Fibroblast of lung (primary cell): ENCODE results near the gene GYPC. TPM values are rescaled to one million over a fixed set of nuclear protein-coding genes. Genes with fewer than 3 reads are reported as not detected.

Source experiments
- DNase-seq, 2 donors: peaks; one replicate each; pipeline versions ENCODE4 v3.0.0 to v3.0.0-alpha.2; 2010; ENCODE audit warnings: low read depth in 2 of 2
- H2AFZ ChIP-seq: 2 replicates; pipeline ENCODE4 v1.5.1; 2012; ENCODE audit warnings: low read length, control low read depth, inconsistent platforms
- H3K27ac ChIP-seq: 2 replicates; pipeline ENCODE4 v1.5.1; 2011; ENCODE audit warnings: low read length, control low read depth; ENCODE audit not compliant: insufficient read depth
- H3K27me3 ChIP-seq: 2 replicates; pipeline ENCODE4 v1.5.1; 2011; ENCODE audit warnings: mild to moderate bottlenecking, low read length; ENCODE audit not compliant: control insufficient read depth, insufficient read depth
- H3K36me3 ChIP-seq: 2 replicates; pipeline ENCODE4 v1.5.1; 2011; ENCODE audit warnings: low read length; ENCODE audit not compliant: control insufficient read depth, insufficient read depth
- H3K4me1 ChIP-seq: 2 replicates; pipeline ENCODE4 v1.5.1; 2011; ENCODE audit warnings: low read length; ENCODE audit not compliant: control insufficient read depth, insufficient read depth; ENCODE audit errors: extremely low read depth
- H3K4me2 ChIP-seq: 2 replicates; pipeline ENCODE4 v1.5.1; 2011; ENCODE audit warnings: low read length, control low read depth; ENCODE audit not compliant: insufficient read depth; ENCODE audit errors: extremely low read depth
- H3K4me3 ChIP-seq, 4 experiments: fragments of 200-600 bp in 1 of 4; sonication (generic) in 1 of 4; replicated peaks in 1 of 4; 2 replicates each; pipeline ENCODE4 v1.5.1; 2011 to 2016; ENCODE audit warnings: low read length in 4 of 4, low read depth in 3 of 4, mild to moderate bottlenecking in 3 of 4, control low read depth in 2 of 4, inconsistent platforms in 1 of 4, mixed read lengths in 1 of 4; ENCODE audit not compliant: insufficient read depth in 1 of 4; ENCODE audit errors: control extremely low read depth in 1 of 4
- H3K79me2 ChIP-seq: 2 replicates; pipeline ENCODE4 v1.5.1; 2012; ENCODE audit warnings: mild to moderate bottlenecking, low read length, inconsistent platforms; ENCODE audit not compliant: control insufficient read depth, insufficient read depth
- H3K9ac ChIP-seq: 2 replicates; pipeline ENCODE4 v1.5.1; 2011; ENCODE audit warnings: mild to moderate bottlenecking, low read length, control low read depth; ENCODE audit not compliant: insufficient read depth
- H3K9me3 ChIP-seq: 2 replicates; pipeline ENCODE4 v1.5.1; 2012; ENCODE audit warnings: low read depth, low read length; ENCODE audit not compliant: control insufficient read depth, insufficient read depth
- H4K20me1 ChIP-seq: 2 replicates; pipeline ENCODE4 v1.5.1; 2011; ENCODE audit warnings: low read length; ENCODE audit not compliant: control insufficient read depth, insufficient read depth; ENCODE audit errors: extremely low read depth
- CTCF ChIP-seq, 2 donors: IDR thresholded peaks in 1 of 2; conservative IDR thresholded peaks in 1 of 2; 1 replicate in 1 of 2; 2 replicates in 1 of 2; pipeline ENCODE4 v1.5.1; 2011 to 2012; ENCODE audit warnings: low read length in 2 of 2, control low read depth in 1 of 2, inconsistent platforms in 1 of 2, low read depth in 1 of 2, mild to moderate bottlenecking in 1 of 2
- EZH2 ChIP-seq: IDR thresholded peaks from 2 replicates; pipeline ENCODE4 v1.5.1; 2012; ENCODE audit warnings: low read length, control low read depth, mild to moderate bottlenecking; ENCODE audit errors: missing control alignments
- polyA plus RNA-seq, 2 donors: library from polyadenylated mRNA; depleted of rRNA in 1 of 2; stranded (reverse) in 1 of 2; unstranded in 1 of 2; fragments of >200 nt; gene quantifications; 2 replicates each; pipeline ENCODE4 v1.2.1, GENCODE V29; 2011 to 2012; ENCODE audit warnings: missing spikeins in 1 of 2
- total RNA-seq: library from RNA; depleted of rRNA; stranded (reverse); fragments of >200 nt; gene quantifications from 2 replicates; pipeline ENCODE4 v1.2.1, GENCODE V29; 2014

Gene GYPC
- total and polyA plus RNA-seq, 2 donors (not counting 1 experiment from before 2014, with no cell fraction given) = 135 to 167 TPM

- H3K4me2 ChIP-seq = no peak overlapping the region
- peaks cover 30% of the 10 kb centered on the region for H3K79me2 ChIP-seq
- no peaks in the 10 kb centered on the region for H4K20me1 ChIP-seq
- peaks cover 7% of the 10 kb centered on the region for H3K4me1 ChIP-seq
- no peaks in the 10 kb centered on the region for H3K36me3 ChIP-seq
- H3K9ac ChIP-seq = no peak overlapping the region
- no peak for TF ChIP-seq CTCF (conservative IDR thresholded peaks at IDR 0.05 in 1 of 2, IDR thresholded peaks at IDR 0.05 in 1 of 2; ENCODE audit: low read depth in 1 of 2, low read length in 2 of 2)
- no peak for TF ChIP-seq EZH2
- H3K27ac ChIP-seq = no peak overlapping the region
- H3K4me3 ChIP-seq = no peak overlapping the region
- DNase-seq = no peak
- H2AFZ ChIP-seq = no peak overlapping the region
- H3K27me3 ChIP-seq = no peaks in the 10 kb centered on the region
- H3K9me3 ChIP-seq = no peaks in the 10 kb centered on the region
These were observed 5.0 kb downstream of the GYPC start for GRCh38 chr2:126660971-126661370.

GRCh38 chr2:126661702-126662500 lies 5.9 kb downstream of the GYPC start:
- peaks cover 30% of the 10 kb centered on the region for H3K79me2 ChIP-seq
- no peak overlapping the region for H3K4me2 ChIP-seq
- no peaks in the 10 kb centered on the region for H3K9me3 ChIP-seq
- H3K27me3 ChIP-seq = no peaks in the 10 kb centered on the region
- no peaks in the 10 kb centered on the region for H3K36me3 ChIP-seq
- no peak overlapping the region for H3K27ac ChIP-seq
- no peak for DNase-seq
- no peak overlapping the region for H3K9ac ChIP-seq
- H3K4me3 ChIP-seq = no peak overlapping the region
- no peak overlapping the region for H2AFZ ChIP-seq
- H4K20me1 ChIP-seq = no peaks in the 10 kb centered on the region
- H3K4me1 ChIP-seq = peaks cover 10% of the 10 kb centered on the region
- TF ChIP-seq CTCF (conservative IDR thresholded peaks at IDR 0.05 in 1 of 2, IDR thresholded peaks at IDR 0.05 in 1 of 2; ENCODE audit: low read depth in 1 of 2, low read length in 2 of 2) (no peak), EZH2 (no peak)

GRCh38 chr2:126662621-126663020 lies 6.7 kb downstream of the GYPC start:
- DNase-seq = no peak
- H3K9me3 ChIP-seq = no peaks in the 10 kb centered on the region
- no peak overlapping the region for H3K4me3 ChIP-seq
- H3K27ac ChIP-seq = no peak overlapping the region
- no peaks in the 10 kb centered on the region for H3K27me3 ChIP-seq
- no peaks in the 10 kb centered on the region for H3K36me3 ChIP-seq
- H2AFZ ChIP-seq = no peak overlapping the region
- H3K4me2 ChIP-seq = no peak overlapping the region
- H4K20me1 ChIP-seq = no peaks in the 10 kb centered on the region
- H3K79me2 ChIP-seq = peaks cover 30% of the 10 kb centered on the region
- TF ChIP-seq CTCF (conservative IDR thresholded peaks at IDR 0.05 in 1 of 2, IDR thresholded peaks at IDR 0.05 in 1 of 2; ENCODE audit: low read depth in 1 of 2, low read length in 2 of 2) = no peak
- TF ChIP-seq EZH2 = no peak
- H3K4me1 ChIP-seq = peaks cover 10% of the 10 kb centered on the region
- H3K9ac ChIP-seq = no peak overlapping the region
